Cardiac muscle cell (in vitro differentiated cells and primary cell): ENCODE measurements around the gene AKAP17A. TPM values are rescaled to one million over a fixed set of nuclear protein-coding genes. Genes with fewer than 3 reads are reported as not detected.
"Not testable (repeated sequence)": the region's sequence is repeated elsewhere in the genome, so short reads cannot be mapped to it uniquely, and the experiment has no call there.

Experiments used
- DNase-seq, 2 donors: peaks; one replicate each; pipeline versions ENCODE4 v3.0.0 to v3.0.0-alpha.2; 2010 to 2017; ENCODE audit warnings: low read depth in 1 of 2, low spot score in 1 of 2
- H3K27ac ChIP-seq: fragments of 200-600 bp; sonication (generic); 2 replicates; pipeline ENCODE4 v1.5.1; 2016
- H3K27me3 ChIP-seq: fragments of 200-600 bp; sonication (generic); 2 replicates; pipeline ENCODE4 v1.6.0; 2016; ENCODE audit warnings: control low read depth
- H3K36me3 ChIP-seq: fragments of 200-600 bp; sonication (generic); 2 replicates; pipeline ENCODE4 v1.5.1; 2016; ENCODE audit warnings: control low read depth
- H3K4me1 ChIP-seq: fragments of 200-600 bp; sonication (generic); 2 replicates; pipeline ENCODE4 v1.8.1; 2017; ENCODE audit warnings: low read depth, mild to moderate bottlenecking, mixed run types
- H3K4me3 ChIP-seq: fragments of 200-600 bp; sonication (generic); 2 replicates; pipeline ENCODE4 v1.5.1; 2016; ENCODE audit warnings: mild to moderate bottlenecking
- H3K9me3 ChIP-seq: fragments of 200-600 bp; sonication (generic); 2 replicates; pipeline ENCODE4 v1.5.1; 2017; ENCODE audit warnings: low read depth, mild to moderate bottlenecking, control low read depth
- polyA plus RNA-seq: library from polyadenylated mRNA; unstranded; fragments of >200 nt; fragmentation: Nextera tagmentation; extraction: Ambion mirVana; gene quantifications from 2 replicates; pipeline ENCODE4 v1.2.1, GENCODE V29; 2016
- total RNA-seq: library from RNA; depleted of rRNA; stranded (reverse); fragments of >200 nt; gene quantifications from 2 replicates; pipeline ENCODE4 v1.2.3, GENCODE V29; 2016
- TF ChIP-seq, protein P1 (sequence below): IDR thresholded peaks from 2 replicates; pipeline ENCODE4 v1.5.1; 2012; ENCODE audit warnings: low read depth, mild to moderate bottlenecking, low read length

AKAP17A gene
- total and polyA plus RNA-seq, 2 experiments from 2014 or later, result 87.4 to 99.7 TPM

DNA sequence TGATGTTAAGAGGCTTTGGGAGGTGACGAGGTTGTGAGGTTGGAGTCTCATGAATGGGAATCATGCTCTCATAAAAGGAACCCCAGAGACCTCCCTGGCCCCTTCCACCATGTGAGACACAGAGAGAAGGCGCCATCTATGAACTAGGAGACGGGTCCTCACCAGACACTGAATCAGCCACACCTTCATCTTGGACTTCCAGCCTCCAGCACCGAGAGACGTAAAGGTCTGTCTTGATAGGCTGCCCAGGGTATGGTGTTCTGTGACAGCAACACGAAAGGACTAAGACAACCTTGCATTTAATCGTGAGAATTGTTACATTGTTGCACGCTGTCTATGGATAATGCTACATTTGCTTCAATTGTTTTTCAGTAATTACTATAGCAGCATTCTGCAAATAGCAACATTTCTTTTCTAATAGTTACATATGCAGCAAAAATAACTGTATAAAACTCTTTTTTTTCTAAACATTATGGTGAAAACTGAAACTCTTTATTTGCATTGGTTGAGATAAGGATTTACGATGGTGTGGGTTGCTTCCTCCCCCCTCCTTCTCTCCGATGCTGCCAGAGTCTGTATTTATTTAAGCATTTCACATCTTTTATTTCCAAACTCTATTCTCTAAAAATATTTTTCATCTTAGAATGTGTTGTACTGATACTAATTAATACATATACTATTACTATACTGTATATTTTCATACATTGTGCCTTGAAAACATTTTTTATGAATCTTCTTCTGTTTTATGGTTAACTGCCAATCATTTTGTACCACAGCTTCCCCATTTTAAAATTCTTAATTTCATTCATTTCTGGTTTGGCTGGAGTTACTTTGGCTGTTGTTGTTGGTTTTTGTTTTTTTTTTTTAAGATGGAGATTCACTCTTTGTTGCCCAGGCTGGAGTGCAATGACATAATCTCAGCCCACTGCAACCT, 26.4 kb upstream of the AKAP17A start:
- no peak overlapping the region for H3K27ac ChIP-seq
- TF ChIP-seq, protein P1, sequence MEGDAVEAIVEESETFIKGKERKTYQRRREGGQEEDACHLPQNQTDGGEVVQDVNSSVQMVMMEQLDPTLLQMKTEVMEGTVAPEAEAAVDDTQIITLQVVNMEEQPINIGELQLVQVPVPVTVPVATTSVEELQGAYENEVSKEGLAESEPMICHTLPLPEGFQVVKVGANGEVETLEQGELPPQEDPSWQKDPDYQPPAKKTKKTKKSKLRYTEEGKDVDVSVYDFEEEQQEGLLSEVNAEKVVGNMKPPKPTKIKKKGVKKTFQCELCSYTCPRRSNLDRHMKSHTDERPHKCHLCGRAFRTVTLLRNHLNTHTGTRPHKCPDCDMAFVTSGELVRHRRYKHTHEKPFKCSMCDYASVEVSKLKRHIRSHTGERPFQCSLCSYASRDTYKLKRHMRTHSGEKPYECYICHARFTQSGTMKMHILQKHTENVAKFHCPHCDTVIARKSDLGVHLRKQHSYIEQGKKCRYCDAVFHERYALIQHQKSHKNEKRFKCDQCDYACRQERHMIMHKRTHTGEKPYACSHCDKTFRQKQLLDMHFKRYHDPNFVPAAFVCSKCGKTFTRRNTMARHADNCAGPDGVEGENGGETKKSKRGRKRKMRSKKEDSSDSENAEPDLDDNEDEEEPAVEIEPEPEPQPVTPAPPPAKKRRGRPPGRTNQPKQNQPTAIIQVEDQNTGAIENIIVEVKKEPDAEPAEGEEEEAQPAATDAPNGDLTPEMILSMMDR, result no peak
- H3K4me1 ChIP-seq, result no peaks in the 10 kb centered on the region
- H3K36me3 ChIP-seq, result no peaks in the 10 kb centered on the region
- no peak for DNase-seq
- no peaks in the 10 kb centered on the region for H3K9me3 ChIP-seq
- no peaks in the 10 kb centered on the region for H3K27me3 ChIP-seq
- no peak overlapping the region for H3K4me3 ChIP-seq

DNA sequence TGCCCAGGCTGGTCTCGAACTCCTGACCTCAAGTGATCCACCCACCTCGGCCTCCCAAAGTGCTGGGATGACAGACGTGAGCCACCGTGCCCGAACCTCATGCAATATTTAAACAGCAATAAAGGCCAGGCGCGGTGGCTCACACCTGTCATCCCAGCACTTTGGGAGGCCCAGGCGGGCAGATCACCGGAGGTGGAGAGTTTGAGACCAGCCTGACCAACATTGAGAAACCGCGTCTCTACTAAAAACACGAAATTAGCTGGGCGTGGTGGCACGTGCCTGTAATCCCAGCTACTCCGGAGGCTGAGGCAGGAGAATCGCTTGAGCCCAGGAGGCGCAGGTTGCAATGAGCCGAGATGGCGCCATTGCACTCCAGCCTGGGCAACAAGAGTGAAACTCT, 17.2 kb upstream of the AKAP17A start:
- H3K4me1 ChIP-seq, DNase-seq, H3K27me3 ChIP-seq, H3K4me3 ChIP-seq, H3K36me3 ChIP-seq, H3K27ac ChIP-seq, H3K9me3 ChIP-seq: not testable (repeated sequence)

DNA sequence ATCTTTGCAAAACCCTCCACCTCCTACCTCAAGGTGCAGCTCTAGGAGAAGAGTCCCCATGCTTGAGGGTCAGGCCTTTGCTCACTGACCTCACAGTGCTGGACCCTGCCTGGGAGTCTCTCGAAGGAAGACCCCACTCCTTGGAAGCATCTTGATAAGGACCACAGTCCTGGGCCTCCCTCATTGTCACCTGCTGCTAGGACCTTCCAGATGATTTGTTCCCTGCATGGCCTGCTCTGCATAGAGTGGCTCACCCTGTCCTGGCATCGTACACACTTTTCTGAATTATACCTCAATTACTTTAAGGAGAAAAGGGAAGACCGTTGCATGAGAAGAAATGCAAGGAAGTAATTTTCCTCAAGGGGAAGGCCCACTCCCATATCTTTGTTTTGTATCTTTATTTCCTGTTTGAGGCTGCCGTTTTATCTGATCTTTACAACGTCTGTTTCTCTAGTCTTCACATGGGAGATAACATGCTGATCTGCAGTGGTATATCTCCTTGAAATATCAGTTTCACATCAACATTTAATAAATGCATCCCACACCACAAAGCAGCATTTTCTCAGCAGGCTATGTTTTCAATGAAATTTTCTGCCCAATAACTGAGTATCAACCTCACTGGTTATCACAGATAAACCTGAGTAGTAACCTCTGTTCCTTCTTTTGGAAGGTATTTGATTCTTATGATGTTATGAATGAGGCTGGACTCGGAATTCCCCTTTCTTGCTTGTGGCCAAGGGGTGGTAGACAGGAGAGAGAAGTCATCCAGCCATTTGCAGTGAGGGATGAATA, 15.0 kb upstream of the AKAP17A start:
- Histone ChIP-seq H3K36me3 (no peaks in the 10 kb centered on the region), H3K4me1 (no peaks in the 10 kb centered on the region), H3K4me3 (no peak overlapping the region), H3K27ac (no peak overlapping the region), H3K27me3 (no peaks in the 10 kb centered on the region), H3K9me3 (no peaks in the 10 kb centered on the region)
- no peak for DNase-seq
- TF ChIP-seq, protein P1, result no peak

DNA sequence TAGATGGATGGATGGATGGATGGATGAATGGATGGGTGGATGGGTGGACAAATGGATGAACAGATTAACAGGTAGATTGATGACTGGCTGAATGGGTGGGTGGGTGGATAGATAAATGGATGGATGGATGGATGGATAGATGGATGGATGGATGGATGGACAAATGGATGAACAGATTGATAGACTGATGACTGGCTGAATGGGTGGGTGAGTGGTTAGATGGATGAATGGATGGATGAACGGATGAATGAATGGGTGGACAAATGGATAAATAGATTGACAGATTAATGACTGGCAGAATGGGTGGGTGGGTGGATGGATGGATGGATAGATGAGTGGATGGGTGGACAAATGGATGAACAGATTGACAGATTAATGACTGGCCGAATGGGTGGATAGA, 13.6 kb upstream of the AKAP17A start:
- H3K4me1 ChIP-seq, result no peaks in the 10 kb centered on the region
- H3K4me3 ChIP-seq, result no peak overlapping the region
- no peak for DNase-seq
- H3K36me3 ChIP-seq, result no peaks in the 10 kb centered on the region
- TF ChIP-seq, protein P1, result no peak
- H3K9me3 ChIP-seq, result no peaks in the 10 kb centered on the region
- no peak overlapping the region for H3K27ac ChIP-seq
- H3K27me3 ChIP-seq, result no peaks in the 10 kb centered on the region

DNA sequence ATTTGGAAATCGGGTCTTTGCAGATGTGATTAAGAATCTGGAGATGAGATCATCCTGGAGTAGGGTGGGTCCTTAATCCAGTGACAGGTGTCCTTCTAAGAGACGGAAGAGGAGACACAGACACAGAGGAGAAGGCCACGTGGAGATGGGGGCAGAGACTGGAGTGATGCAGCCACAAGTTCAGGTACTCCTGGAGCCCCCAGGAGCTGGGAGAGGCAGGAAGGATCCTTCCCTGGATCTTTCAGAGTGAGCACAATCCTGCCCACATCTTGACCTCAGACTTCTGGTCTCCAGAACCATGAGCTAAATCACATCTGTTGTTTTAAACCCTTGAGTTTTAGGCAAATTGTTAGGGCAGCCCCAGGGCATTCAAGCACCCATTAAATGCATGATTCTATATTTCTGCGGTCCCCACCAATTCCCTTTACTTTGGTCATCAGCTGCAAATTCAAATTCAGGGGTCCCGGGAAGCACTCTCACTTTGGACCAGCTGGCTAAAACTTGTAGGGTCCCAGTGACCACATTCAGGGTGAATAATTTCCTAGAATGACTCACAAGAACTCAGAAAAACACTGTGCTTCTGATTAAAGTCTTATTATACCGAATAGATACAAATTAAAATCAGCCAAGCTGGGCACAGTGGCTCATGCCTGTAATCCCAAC, 12.8 kb upstream of the AKAP17A start:
- TF ChIP-seq, protein P1, result no peak
- no peak overlapping the region for H3K27ac ChIP-seq
- no peaks in the 10 kb centered on the region for H3K9me3 ChIP-seq
- no peaks in the 10 kb centered on the region for H3K4me1 ChIP-seq
- no peak for DNase-seq
- H3K27me3 ChIP-seq, result no peaks in the 10 kb centered on the region
- no peak overlapping the region for H3K4me3 ChIP-seq
- no peaks in the 10 kb centered on the region for H3K36me3 ChIP-seq
